Stimulated activated CD8-positive, alpha-beta memory T cell treated with anti-CD3 and anti-CD28 coated beads, Interleukin-4, amount 100 ng/mL, for 24 hours (primary cell): Measurements from ENCODE around the gene RPS10.

Experiments
- DNase-seq: peaks from one replicate; pipeline ENCODE4 v3.0.0-alpha.2; 2020; ENCODE audit warnings: low read depth

RPS10 gene

GRCh38 chr6:34425498-34426410, at the start of gene RPS10:
TSS of gene RPS10 (minus strand) at chr6:34426069. CDS start at chr6:34425221, 848 bp downstream.
- DNase-seq: peak; percentile 89

- no peak for DNase-seq
Observed at GRCh38 chr6:34475238-34475682, 49.4 kb upstream of the RPS10 start.

GRCh38 chr6:34474754-34475153, 48.9 kb upstream of the RPS10 start:
- no peak for DNase-seq

- no peak for DNase-seq
Observed at GRCh38 chr6:34473967-34474366, 48.1 kb upstream of the RPS10 start.

GRCh38 chr6:34472425-34472824, 46.6 kb upstream of the RPS10 start:
- no peak for DNase-seq

GRCh38 chr6:34469499-34469898, 43.6 kb upstream of the RPS10 start:
- DNase-seq: no peak

GRCh38 chr6:34468378-34468892, 42.6 kb upstream of the RPS10 start:
- DNase-seq: no peak

GRCh38 chr6:34466242-34467185, 40.6 kb upstream of the RPS10 start:
- DNase-seq: no peak

GRCh38 chr6:34465531-34466241, 39.8 kb upstream of the RPS10 start, which contains the start of gene PACSIN1:
TSS of gene PACSIN1 (plus strand) at chr6:34466076. CDS start at chr6:34526306, 60,230 bp downstream.
- no peak for DNase-seq

GRCh38 chr6:34463849-34464248, 38.0 kb upstream of the RPS10 start:
- DNase-seq: no peak

- no peak for DNase-seq
Observed at GRCh38 chr6:34463299-34463698, 37.4 kb upstream of the RPS10 start.

GRCh38 chr6:34462551-34462971, 36.7 kb upstream of the RPS10 start:
- DNase-seq: no peak

GRCh38 chr6:34462010-34462409, 36.1 kb upstream of the RPS10 start:
- no peak for DNase-seq

GRCh38 chr6:34460796-34461507, 35.1 kb upstream of the RPS10 start:
- DNase-seq: no peak

- peak; percentile 11 for DNase-seq
Observed at GRCh38 chr6:34459899-34460593, 34.2 kb upstream of the RPS10 start.

GRCh38 chr6:34457742-34458735, 32.2 kb upstream of the RPS10 start:
- DNase-seq: no peak

GRCh38 chr6:34457382-34457741, 31.5 kb upstream of the RPS10 start:
- no peak for DNase-seq

GRCh38 chr6:34455831-34456230, 30.0 kb upstream of the RPS10 start:
- no peak for DNase-seq

GRCh38 chr6:34451192-34451591, 25.3 kb upstream of the RPS10 start:
- DNase-seq: no peak
